NCI-H446 (cell line): Measurements from ENCODE around the gene NTS.

Experiments used
- DNase-seq, 2 experiments: peaks; one replicate each; lab custom pipeline; 2025; lab: John Stamatoyannopoulos, UW

NTS gene, protein sequence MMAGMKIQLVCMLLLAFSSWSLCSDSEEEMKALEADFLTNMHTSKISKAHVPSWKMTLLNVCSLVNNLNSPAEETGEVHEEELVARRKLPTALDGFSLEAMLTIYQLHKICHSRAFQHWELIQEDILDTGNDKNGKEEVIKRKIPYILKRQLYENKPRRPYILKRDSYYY

DNA sequence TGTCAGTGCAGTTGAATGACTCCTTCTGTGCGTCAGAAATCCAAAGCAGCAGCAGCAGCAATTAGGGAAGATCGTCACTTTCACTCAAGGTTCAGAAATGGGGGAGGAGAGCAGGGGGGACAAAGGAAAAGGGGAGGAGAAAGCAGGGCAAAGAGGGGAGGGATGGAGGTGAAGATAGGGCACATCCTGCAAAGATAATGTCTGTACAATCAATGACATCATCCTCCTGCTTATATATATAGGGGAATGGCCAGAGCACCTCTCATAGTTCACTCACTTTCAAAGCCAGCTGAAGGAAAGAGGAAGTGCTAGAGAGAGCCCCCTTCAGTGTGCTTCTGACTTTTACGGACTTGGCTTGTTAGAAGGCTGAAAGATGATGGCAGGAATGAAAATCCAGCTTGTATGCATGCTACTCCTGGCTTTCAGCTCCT is at the start of gene NTS:
NTS (plus strand) TSS at position 265 of the 431 bp plus-strand sequence; CDS start at position 374, 109 bp downstream.
- peak; percentile 77 to 84 for DNase-seq

DNA sequence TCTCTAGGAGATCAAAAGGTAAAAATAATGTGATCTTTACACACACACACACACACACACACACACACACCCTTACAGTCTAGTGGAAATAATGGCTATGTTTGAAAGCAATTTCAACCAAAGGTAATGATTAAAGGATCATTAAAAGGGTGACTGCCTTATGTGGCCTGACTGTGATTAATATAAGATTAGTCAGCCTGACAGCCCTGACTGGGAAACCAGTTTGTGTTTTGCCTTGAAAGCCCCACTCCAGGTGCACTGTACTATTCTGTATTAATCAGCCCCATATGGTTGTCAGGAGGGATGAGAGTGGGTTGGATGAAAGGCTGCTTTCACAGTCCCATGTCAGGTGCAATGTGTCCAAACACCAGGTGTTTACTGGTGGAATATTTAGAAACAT is 48.3 kb upstream of the NTS start:
- DNase-seq = no peak

DNA sequence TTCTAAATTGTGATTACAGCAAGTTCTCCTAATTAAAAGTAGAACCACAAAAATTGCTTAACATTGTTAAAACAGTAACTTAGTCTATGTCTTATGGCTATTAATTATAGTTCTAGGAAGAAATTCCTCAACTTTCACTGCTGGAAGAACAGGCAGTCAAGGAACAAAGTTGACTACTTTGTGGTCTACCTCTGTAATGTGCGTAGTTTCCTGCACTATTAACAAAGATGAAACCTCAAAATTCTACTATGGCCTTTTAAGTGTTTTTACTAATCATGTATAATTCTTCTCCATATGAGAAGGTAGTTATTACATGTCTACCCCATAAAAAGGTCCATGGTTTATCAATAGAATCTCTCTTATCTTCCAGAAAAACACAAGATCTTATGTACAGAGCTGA is 45.5 kb upstream of the NTS start:
- DNase-seq = no peak

DNA sequence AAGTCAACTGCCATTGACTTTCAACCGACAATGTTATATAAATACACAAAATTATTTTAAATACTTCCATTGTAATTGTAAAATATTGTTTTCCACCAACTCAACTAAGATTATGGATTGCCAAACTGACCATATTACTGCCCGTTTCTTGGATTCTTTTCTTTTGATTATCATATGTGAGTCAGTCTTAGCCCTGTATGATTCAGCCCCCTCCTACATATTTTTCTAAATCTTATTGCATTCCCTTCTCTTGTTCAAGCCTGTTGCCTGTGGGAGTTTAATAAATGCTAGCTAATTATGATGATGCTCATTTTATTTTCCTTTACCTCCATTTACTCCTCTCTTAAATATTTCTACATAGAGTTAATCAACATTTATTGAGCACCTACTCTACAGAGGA is 44.7 kb upstream of the NTS start:
- no peak for DNase-seq

DNA sequence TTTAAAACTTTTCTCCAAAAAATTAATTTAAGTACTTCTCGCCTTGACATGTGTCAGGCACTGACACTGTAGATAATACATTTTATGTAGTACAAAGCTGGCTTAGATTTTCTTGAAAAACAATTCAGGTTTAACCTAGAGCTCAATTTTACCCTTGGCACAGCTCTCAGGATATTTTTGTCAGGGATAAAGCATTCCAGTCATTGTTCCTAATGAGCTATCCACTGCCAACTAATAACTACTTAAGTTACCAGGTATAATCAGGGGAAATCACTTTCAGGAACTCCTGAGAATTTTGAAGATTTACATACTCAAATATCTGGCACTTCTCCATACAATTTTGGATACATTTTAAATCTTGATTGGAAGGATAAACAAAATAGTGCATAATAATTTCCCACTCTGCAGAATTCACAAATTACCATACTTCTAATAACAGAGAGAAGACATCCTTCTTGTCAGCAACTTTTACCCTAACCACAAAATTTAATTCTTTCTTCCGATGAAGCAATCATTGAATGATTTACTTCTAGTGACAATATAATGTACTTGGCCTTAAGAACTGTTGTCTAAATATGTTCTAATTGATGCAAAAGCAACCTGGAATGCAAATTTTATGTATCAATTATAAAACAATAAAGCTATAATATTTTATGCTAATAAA is 42.6 kb upstream of the NTS start:
- no peak for DNase-seq

DNA sequence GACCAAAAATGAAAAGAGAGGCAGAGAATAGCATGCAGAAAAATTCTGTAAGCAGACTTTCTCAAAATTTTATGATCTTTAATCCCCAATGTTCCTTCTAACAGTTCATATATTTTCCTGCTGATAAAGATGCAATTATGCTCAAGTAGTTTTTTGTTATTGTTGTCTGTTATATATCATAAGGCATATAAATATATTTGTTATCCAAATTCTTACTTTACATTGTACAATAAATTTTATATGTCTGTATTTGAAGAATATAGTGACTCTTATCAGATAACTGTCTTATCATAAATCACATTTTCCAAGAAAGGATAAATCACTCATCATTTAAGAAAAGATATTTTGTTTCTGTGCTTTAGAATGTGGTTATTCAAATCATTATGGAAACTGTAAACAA is 40.5 kb upstream of the NTS start:
- DNase-seq = no peak

DNA sequence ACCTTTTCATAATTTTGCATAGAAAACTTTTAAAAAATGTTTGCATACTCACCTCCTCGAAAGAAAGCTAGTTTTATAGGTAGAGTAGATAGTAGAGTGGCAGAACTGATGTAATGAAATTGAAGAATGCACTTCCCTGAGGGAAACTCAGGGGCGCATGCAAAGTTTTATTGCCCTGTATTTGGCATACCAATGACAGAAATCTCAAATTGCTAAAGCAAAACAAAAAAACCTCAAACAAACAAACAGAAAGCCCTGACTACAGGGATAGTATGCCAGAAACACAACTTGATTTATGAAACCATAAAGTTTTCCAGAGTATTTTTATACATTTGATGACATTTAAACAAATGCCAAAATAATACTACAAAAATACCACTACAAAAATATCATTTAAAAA is 39.7 kb upstream of the NTS start:
- DNase-seq = peak in 1 of 2 experiments; percentile 20

DNA sequence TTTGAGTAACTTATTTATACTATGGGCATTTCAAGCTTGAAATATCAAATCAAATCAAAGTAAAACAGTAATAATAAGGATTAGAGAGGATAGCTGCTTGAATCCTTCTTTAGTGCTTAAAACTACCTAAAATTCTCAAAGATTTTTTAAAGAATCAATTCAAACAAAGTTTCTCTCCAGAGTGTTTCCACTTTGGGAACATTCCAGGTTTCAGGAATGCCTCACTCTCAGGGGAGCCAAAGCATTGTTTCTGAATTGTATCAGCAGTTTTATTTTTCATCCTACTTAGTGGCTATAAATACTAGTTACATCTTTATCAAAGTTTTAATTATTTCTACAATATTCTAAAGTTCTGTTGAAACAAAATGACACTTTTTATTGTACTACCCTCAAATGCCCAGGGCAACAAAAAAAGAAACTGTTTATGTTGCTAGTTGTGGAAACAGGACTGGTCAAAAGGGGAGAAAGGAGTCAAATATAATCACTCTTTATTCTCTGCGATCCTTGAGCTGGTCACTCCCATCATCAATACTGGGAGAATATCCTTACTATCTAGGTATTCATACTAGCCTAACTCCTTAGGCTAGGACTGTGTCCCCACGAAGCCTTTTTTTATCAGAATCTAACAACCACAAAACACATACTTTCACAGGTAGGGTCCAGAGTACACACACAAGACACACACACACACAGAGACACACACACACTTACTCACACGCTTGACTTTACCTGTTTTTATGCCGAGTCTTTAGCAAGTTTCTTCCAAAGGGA is 38.5 kb upstream of the NTS start:
- peak in 1 of 2 experiments; percentile 34 for DNase-seq

DNA sequence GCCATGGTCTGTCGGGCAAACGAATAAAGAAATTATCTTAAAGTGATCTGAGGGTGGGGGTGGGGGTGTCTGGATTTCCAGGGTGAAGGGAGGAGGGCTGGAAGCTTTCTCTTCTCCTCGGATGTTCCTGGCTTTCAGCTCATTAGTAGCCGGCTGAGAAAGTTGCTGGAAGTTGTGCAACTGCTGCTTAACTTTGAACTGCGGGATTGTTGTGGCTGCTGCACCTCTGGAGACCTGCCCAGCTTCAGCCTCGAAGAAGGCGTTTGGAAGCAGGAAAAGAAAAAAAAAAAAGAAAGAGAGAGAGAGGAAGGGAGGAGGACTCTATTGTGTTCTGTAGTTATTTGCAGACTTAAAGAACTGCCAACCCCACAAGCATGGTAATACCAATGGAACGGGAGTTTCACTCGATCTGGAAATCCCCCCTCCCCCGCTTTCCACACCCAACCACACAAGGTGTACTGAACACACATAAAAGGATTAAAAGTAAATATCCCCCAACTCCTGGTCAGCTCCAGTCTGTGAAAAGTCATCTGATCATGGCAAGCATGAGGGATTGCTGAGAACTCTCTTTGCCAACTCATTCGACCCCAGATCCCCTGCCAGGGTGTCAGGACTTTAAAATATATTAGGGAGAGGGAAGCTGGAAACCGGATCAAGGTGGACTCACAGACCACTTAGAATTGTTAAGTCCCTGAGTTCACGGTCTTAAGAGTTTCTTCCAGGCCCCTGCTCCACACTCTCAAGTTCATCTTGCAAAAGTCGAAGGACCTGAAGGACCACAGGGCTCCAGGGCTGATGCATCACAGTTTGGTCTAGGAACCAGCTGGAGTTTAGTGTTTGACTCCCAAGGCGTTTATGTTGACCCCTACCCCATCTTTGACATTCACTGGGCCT is 37.7 kb upstream of the NTS start, which contains the start of gene RASSF9:
RASSF9 (minus strand) TSS at position 213 of the 894 bp plus-strand sequence; CDS start at position 5, 208 bp downstream.
- peak; percentile 46 to 51 for DNase-seq

DNA sequence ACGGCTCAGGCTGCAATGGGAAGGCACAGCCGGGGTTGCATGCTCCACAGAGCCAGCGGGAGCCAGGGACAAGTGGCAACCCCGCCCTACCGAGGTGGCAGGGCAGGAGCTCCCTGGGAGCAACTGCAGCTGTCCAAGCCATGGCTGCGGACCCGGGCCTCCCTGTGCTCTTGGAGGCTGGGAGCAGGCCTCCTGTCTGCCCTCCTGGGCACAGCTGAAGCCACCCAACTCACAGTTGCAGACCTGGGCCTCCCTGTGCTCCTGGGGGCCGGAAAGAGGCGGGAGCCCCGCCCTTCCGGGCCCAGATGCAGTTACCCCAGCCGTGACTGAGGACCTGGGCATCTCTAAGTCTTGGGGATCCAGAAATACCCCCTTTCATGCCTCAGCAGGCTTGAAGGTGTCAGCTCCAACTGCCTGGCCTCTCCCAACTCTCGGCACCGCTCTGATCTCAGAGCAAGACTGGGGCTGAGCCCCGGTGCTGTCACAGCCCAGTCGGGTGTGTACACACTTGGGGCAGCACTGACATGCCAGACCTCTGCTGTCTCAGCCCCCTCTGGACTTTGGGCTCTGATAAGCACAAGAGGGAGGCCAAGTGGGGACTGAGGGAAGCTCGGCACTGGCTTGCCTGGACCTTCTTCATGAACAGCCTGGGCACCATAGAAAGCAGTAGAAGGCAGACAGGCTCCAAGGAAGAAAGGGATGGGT is 30.3 kb upstream of the NTS start:
- no peak for DNase-seq

DNA sequence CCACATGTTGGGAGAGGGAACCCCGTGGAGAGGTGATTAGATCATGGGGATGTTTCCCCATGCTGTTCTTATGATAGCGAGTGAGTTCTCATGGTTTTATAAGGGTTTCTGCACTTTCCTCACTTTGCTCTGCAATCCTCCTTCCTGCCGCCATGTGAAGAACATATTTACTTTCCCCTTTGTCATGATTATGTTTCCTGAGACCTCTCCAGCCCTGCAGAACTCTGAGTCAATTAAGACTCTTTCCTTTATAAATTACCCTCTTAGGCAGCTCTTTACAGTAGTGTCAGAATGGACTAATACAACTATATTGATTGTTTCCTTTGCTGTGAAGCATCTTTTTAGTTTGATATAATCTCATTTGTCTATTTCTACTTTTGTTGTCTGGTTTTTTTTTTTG is 24.8 kb upstream of the NTS start:
- DNase-seq = no peak

DNA sequence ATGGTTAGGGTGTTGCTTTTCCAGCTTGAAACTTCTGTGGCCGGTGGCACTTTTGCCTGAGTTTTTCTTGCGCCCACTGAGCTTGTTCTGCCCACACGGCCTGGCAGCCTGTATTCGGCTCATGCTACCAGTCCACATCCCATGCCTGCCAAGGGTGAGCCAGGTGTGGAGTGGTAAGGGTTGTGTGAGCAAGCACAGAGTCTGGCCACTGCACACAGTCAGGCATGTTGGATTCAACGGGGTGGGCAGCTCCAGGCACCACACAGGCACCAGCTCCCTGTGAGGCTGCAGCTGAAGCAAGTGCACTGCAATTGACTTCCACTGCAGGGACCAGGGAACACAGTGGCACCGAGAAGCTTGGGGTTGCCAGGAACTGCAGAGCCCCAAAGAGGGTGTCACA is 18.8 kb upstream of the NTS start:
- DNase-seq = no peak

DNA sequence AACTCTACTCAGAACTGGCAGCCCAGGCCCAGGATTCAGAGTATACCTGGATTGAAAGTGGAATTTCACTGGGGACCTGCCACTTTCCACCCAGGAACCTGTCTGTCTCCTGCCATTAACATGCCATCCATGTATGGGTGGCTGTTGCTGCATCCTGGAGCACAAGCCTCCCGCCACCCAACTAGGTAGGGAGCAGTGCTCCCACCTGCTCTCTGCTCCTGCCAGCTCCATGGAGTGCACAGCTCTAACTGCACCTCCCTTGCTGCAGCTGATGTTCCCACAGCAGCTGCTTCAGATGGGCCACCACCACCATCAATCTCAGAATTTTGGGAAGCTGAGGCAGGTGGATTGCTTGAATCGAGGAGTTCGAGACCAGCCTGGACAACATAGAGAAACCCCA is 17.1 kb upstream of the NTS start:
- DNase-seq = no peak

DNA sequence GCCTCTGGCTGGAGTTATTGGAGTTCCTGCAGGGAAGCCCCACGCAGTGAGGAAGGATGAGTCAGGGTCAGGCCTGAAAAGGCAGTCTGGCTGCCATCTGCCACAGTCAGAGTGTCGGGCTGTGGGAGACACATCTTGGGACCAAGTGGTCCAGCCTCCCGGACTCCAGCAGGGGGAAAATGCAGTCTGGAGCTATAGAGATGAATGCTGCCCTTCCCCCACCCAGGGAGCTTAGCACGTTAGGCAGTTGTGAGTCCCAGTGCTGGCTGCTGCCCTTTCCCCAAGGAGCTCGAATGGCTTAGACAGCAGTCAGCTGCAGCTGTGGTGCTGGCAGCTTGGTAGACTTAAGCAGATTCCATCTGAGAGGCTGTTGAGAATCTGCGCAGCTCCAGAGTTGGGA is 8.2 kb upstream of the NTS start:
- peak; percentile 77 to 94 for DNase-seq

DNA sequence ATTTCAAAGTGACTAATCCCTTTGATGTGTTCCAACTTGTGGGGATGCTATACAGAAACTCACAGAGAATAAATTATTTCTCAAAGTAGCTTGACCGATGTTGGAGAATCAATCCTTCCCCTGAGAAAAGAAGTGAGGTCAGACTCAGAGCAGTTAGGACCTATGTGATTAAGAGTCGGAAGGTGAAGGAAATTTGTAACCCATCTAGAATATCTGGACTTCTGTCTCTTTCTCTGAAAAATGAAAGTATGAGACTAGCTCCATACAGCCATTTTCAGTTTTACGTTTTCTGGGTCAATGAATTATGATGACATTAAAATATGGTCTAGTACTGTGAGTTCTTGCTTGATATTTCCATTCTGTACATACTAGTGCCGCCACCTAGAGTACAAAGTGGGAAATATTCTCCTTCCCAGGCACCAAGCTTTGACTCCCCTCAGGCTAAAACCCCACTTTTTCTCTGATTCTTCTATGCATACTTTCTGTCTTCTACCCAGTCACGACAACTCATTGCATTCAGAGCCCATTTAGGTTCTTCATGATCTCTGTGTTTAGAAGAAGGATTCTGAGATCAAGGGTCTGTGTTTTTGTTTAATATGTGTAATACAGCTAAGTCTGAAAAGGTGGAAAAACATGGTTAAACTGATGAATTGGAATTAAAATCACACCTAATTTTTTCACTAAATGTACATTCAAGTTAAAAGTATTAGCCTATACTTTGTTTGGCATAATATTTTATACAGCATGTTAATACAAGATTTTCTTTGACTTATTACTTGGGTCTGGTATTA is 6.9 kb upstream of the NTS start:
- peak; percentile 84 to 85 for DNase-seq

DNA sequence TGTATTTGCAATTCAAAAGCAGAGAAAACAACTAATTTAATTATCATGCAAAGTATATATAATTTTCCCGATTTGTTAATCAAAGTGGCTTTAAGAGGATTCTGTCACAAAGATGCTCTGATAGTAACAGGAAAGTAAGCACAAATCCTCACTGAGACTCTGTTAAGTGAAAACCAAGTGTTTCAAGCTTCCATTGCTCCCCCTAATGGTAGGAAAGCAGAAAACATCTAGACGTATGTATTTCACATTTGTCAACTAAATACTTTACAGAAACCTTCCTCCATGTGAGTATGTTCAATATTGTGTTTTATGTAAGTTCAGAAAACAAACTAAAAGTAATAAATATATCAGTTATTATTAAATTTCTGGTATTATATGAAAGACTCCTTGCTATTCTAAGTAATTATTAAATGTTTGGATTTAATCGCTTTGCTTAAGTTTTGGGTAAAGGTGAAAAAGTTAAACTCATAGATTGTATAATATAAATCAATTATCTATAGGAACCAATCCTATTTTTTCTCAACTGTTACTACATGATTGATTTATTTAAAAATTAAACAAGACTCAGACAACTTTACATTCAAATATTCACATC is 1.5 kb upstream of the NTS start:
- peak; percentile 50 to 90 for DNase-seq

DNA sequence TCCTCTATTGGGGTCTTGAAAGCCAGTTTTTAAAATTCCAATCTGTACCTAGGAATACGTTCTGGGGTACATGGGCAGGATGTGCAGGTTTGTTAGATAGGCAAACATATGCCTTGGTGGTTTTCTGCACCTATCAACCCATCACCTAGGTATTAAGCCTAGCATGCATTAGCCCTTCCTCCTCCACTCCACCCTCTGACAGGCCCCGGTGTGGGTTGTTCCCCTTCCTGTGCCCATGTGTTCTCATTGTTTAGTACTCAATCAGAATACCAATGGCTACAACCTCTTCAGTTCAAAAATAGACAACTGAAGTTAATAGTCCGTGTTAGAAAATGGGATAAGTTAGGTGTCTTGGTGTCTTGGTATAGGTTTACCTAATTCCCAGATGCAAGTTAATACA is 3.4 kb downstream of the NTS start:
- no peak for DNase-seq

DNA sequence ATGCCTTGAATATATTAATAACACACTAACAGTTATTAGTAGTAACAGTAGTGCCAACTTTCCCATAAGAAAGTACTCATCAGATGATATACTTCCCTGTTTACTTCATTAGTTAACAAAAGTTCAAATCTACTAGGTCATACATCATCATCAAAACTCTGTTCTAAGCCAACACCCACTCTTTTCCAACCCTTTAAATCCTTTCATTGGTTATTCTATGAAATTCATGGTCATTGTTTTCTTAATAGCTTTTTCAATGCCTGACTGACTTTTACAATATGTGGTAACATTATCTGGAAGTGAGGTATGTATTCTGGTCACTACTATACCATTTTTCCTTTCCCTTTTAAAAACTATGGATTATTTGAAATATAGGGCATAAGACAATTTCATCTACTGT is 9.7 kb downstream of the NTS start:
- DNase-seq = no peak

DNA sequence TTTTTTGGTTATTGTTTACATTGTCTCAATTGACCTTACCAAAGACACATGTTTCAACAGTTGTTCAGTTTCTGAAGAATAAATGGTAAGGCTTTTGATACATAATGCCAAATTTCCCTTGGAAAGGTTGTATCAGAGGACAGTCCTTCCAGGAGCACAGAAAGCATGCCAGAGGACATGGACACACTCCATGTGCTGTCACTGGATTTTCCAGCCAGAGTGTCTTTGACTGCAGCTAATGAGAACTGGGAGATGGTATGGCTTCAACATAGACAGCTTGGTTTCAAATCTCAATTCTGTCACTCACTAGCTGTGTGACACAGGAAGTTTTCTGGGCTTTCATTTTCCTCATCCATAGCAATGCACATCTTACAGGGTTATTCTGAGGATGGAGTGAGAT is 20.6 kb downstream of the NTS start:
- peak in 1 of 2 experiments; percentile 31 for DNase-seq

DNA sequence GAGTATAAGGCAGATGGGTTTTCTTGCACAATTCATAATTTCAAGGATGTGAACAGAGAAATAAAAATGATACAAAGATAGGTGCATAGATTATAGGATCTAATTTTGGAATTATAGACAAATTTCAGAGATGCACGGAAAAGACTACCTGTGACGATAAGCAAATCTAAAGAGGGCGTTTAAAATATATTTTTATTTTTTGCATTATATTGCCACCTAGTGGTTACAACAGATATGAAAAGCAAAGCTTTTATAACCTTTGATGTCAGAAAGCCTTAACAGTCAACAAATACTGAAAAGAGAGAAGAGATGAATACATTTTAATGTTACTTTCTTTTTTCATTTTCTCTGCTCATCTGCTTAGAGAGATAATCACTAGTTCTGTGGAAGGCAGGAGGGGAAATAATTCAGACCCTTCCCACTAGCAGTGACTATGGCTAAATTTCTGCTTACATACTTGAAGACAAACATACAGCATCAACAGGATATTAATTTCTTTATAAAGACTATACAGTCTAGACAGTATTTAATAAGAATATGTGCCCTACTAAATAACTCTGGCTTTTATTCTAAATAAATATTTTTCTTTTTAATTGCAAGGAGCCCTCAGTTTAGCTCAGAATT is 46.3 kb downstream of the NTS start:
- peak; percentile 27 to 72 for DNase-seq
